NCI-H2227 treated with DMSO at 0.1 percent for 48 hours (cell line): ENCODE results near the gene CPSF3.

Source experiments
- DNase-seq: peaks from one replicate; lab custom pipeline; 2025; lab: John Stamatoyannopoulos, UW

The CPSF3 gene

DNA sequence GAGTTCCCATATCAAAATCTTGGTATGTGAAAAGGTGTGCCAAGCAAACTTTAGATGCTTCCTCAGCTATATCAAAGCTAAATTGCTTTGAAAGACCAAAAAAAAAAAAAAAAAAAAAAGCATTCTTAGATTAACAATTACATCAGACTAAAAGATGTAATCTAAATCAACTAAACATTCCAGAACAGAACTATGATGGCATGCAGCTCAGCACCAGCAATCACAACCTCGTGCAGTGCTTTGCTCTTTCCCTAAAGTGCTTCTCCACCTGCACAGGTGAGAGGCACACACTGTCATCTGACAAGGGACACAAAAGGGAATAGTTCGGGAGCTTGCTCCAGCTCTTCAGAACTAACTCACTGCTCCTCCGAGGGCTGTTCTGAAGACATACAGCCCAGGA is 94.7 kb downstream of the CPSF3 start:
- no peak for DNase-seq

- DNase-seq = no peak
Measured at GRCh38 chr2:9518780-9519179, 95.3 kb downstream of the CPSF3 start.

DNA sequence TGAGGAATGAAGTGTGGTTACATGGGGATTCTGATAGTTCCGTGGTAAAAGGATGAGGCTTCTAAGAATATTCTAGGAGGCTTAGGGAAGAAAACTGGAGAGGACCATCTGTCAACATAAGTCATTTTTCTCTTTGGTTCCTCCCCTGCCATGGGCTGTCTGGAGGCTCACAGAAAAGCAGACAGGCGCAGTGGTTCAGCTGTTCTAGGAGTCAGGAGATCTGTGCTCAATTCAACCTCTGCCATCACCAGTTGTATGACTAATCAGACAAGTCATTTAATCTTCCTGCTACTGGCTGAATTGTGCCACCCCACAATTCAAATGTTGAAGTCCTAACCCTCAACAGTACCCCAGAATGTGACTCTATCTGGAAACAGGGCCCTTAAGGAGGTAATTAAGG is 95.8 kb downstream of the CPSF3 start:
- no peak for DNase-seq
